ENCODE measurements around the gene TIRAP.
"Not testable (repeated sequence)": the region's sequence is repeated elsewhere in the genome, so short reads cannot be mapped to it uniquely, and the experiment has no call there.

TIRAP gene

GRCh38 chr11:126288237-126288636 lies 5.3 kb downstream of the TIRAP start:
- DNase-seq: no peak

- DNase-seq: no peak
Measured at GRCh38 chr11:126290887-126291286, 8.0 kb downstream of the TIRAP start.

GRCh38 chr11:126293726-126294125 lies 10.8 kb downstream of the TIRAP start:
- no peak for DNase-seq

GRCh38 chr11:126297004-126297403 lies 14.1 kb downstream of the TIRAP start:
- no peak for DNase-seq

- DNase-seq: peak; percentile 86 to 89
Measured at GRCh38 chr11:126303623-126304456, 20.9 kb downstream of the TIRAP start, which contains the start of gene DCPS. DCPS (plus strand) TSS chr11:126304060; CDS start chr11:126304081, 21 bp downstream.

- peak in 1 of 2 donors; percentile 36 for DNase-seq
Measured at GRCh38 chr11:126304457-126305075, 21.7 kb downstream of the TIRAP start.

GRCh38 chr11:126305699-126306098 lies 22.8 kb downstream of the TIRAP start:
- peak in 1 of 2 donors; percentile 30 for DNase-seq

- DNase-seq: no peak
Measured at GRCh38 chr11:126307706-126308105, 24.8 kb downstream of the TIRAP start.

GRCh38 chr11:126308271-126308671 lies 25.4 kb downstream of the TIRAP start:
- DNase-seq: no peak

- not testable (repeated sequence) for DNase-seq
Measured at GRCh38 chr11:126308771-126309170, 25.9 kb downstream of the TIRAP start.

GRCh38 chr11:126310200-126310991 lies 27.5 kb downstream of the TIRAP start:
- DNase-seq: peak; percentile 57 to 68

- no peak for DNase-seq
Measured at GRCh38 chr11:126310992-126311310, 28.1 kb downstream of the TIRAP start.

GRCh38 chr11:126311401-126312291 lies 28.8 kb downstream of the TIRAP start:
- peak in 1 of 2 donors; percentile 43 for DNase-seq

GRCh38 chr11:126312961-126313360 lies 30.1 kb downstream of the TIRAP start:
- DNase-seq: no peak

- no peak for DNase-seq
Measured at GRCh38 chr11:126313826-126314225, 30.9 kb downstream of the TIRAP start.

- DNase-seq: no peak
Measured at GRCh38 chr11:126317432-126317755, 34.5 kb downstream of the TIRAP start.

- peak in 1 of 2 donors; percentile 18 for DNase-seq
Measured at GRCh38 chr11:126317756-126318573, 35.1 kb downstream of the TIRAP start.

- DNase-seq: peak in 1 of 2 donors; percentile 24
Measured at GRCh38 chr11:126318574-126319373, 35.9 kb downstream of the TIRAP start.

GRCh38 chr11:126319374-126319740 lies 36.5 kb downstream of the TIRAP start:
- no peak for DNase-seq

- DNase-seq: no peak
Measured at GRCh38 chr11:126322996-126323395, 40.1 kb downstream of the TIRAP start.

Measured in CD4-positive, alpha-beta T cell treated with Interferon alpha-2 for 1 hour (primary cell).